CD14-positive monocyte (primary cell): ENCODE data around the gene SLC40A1. TPM values are rescaled to one million over a fixed set of nuclear protein-coding genes. Genes with fewer than 3 reads are reported as not detected.

ENCODE experiments used
- DNase-seq, 3 donors: peaks; one replicate each; pipeline ENCODE4 v3.0.0-alpha.2; 2011 to 2022
- H2AFZ ChIP-seq: 2 replicates; pipeline ENCODE4 v1.6.0; 2012; ENCODE audit warnings: mild to moderate bottlenecking, low read depth, low read length, inconsistent platforms; ENCODE audit not compliant: insufficient read depth, poor library complexity, severe bottlenecking
- H3K27ac ChIP-seq, 2 donors: 1 replicate in 1 of 2; 2 replicates in 1 of 2; pipeline ENCODE4 v1.5.1; 2012 to 2013; ENCODE audit warnings: low read length in 2 of 2, control low read depth in 1 of 2, inconsistent platforms in 1 of 2, low read depth in 1 of 2, mild to moderate bottlenecking in 1 of 2
- H3K27me3 ChIP-seq, 2 donors: one replicate each; pipeline versions ENCODE4 v1.6.0 to v1.6.1; 2011 to 2013; ENCODE audit warnings: low read length in 2 of 2; ENCODE audit not compliant: control insufficient read depth in 2 of 2, insufficient read depth in 2 of 2
- H3K36me3 ChIP-seq, 2 donors: replicated peaks in 1 of 2; 1 replicate in 1 of 2; 2 replicates in 1 of 2; pipeline versions ENCODE4 v1.5.1 to v1.6.1; 2012 to 2013; ENCODE audit warnings: low read length in 2 of 2, control low read depth in 1 of 2, inconsistent platforms in 1 of 2, mild to moderate bottlenecking in 1 of 2; ENCODE audit not compliant: insufficient read depth in 2 of 2, control insufficient read depth in 1 of 2
- H3K4me1 ChIP-seq, 2 donors: 1 replicate in 1 of 2; 2 replicates in 1 of 2; pipeline versions ENCODE4 v1.5.1 to v1.6.1; 2012 to 2013; ENCODE audit warnings: low read length in 2 of 2, control low read depth in 1 of 2, inconsistent platforms in 1 of 2, mild to moderate bottlenecking in 1 of 2, moderate library complexity in 1 of 2; ENCODE audit not compliant: insufficient read depth in 2 of 2, control insufficient read depth in 1 of 2
- H3K4me2 ChIP-seq: replicated peaks from 2 replicates; pipeline ENCODE3; 2012; ENCODE audit warnings: low read length, moderate library complexity, mild to moderate bottlenecking; ENCODE audit not compliant: poor library complexity, severe bottlenecking; ENCODE audit errors: extremely low read depth
- H3K4me3 ChIP-seq, 3 experiments: fragments of 200-600 bp in 1 of 3; sonication (generic) in 1 of 3; replicated peaks in 1 of 3; 1 replicate in 2 of 3; 2 replicates in 1 of 3; pipeline ENCODE4 v1.5.1; 2011 to 2013; ENCODE audit warnings: low read length in 3 of 3, mild to moderate bottlenecking in 3 of 3, control low read depth in 2 of 3, low read depth in 2 of 3, inconsistent platforms in 1 of 3, moderate library complexity in 1 of 3
- H3K79me2 ChIP-seq: 2 replicates; pipeline ENCODE4 v1.6.0; 2012; ENCODE audit warnings: mild to moderate bottlenecking, control low read depth, inconsistent platforms, low read length, moderate library complexity; ENCODE audit not compliant: insufficient read depth
- H3K9ac ChIP-seq: 2 replicates; pipeline ENCODE4 v1.6.0; 2017; ENCODE audit warnings: low read length, mild to moderate bottlenecking; ENCODE audit not compliant: insufficient read depth, poor library complexity, severe bottlenecking
- H3K9me3 ChIP-seq, 2 donors: replicated peaks in 1 of 2; 1 replicate in 1 of 2; 2 replicates in 1 of 2; pipeline versions ENCODE4 v1.5.1 to v1.6.1; 2012 to 2013; ENCODE audit warnings: low read length in 2 of 2, control low read depth in 1 of 2; ENCODE audit not compliant: control insufficient read depth in 1 of 2, insufficient read depth in 1 of 2
- H4K20me1 ChIP-seq: 2 replicates; pipeline ENCODE4 v1.6.0; 2012; ENCODE audit warnings: mild to moderate bottlenecking, low read length, control low read depth, moderate library complexity; ENCODE audit not compliant: insufficient read depth
- H3K27ac Mint-ChIP-seq, 7 donors: one replicate each; pipeline ENCODE4 v1.8.0; 2020; ENCODE audit warnings: mild to moderate bottlenecking in 7 of 7, mixed read lengths in 7 of 7, moderate library complexity in 6 of 7, inconsistent platforms in 2 of 7
- H3K27me3 Mint-ChIP-seq, 3 donors: one replicate each; pipeline ENCODE4 v1.8.0; 2021 to 2022; ENCODE audit warnings: low read depth in 3 of 3, mild to moderate bottlenecking in 3 of 3, mixed read lengths in 3 of 3, moderate library complexity in 3 of 3, inconsistent platforms in 1 of 3
- H3K36me3 Mint-ChIP-seq, 2 donors: one replicate each; pipeline ENCODE4 v1.8.0; 2020; ENCODE audit warnings: mixed read lengths in 2 of 2, inconsistent platforms in 1 of 2, mild to moderate bottlenecking in 1 of 2
- H3K4me1 Mint-ChIP-seq: one replicate; pipeline ENCODE4 v1.8.0; 2020; ENCODE audit warnings: mild to moderate bottlenecking, mixed read lengths
- H3K4me3 Mint-ChIP-seq, 2 donors: one replicate each; pipeline ENCODE4 v1.8.0; 2020; ENCODE audit warnings: mild to moderate bottlenecking in 2 of 2, mixed read lengths in 2 of 2, moderate library complexity in 1 of 2
- H3K9me3 Mint-ChIP-seq, 7 donors: one replicate each; pipeline ENCODE4 v1.8.0; 2020 to 2022; ENCODE audit warnings: mixed read lengths in 7 of 7, mild to moderate bottlenecking in 6 of 7, moderate library complexity in 6 of 7, inconsistent platforms in 2 of 7
- CTCF ChIP-seq: fragments of 200-600 bp; IDR thresholded peaks from one replicate; pipeline ENCODE4 v1.8.0; 2022; ENCODE audit warnings: antibody characterized with exemption, mild to moderate bottlenecking
- WGBS: methylation state at CpG from one replicate; pipeline ENCODE4 v1.1.5; 2013; ENCODE audit warnings: missing lambda C conversion rate; ENCODE audit not compliant: insufficient coverage; 5-methylcytosine and 5-hydroxymethylcytosine counted together
- intact Hi-C, 2 donors: fragments of 100-400 bp; cut with micrococcal nuclease; formaldehyde crosslinking; loops; one replicate each; pipeline versions ENCODE4 v1.15.0 to v1.15.1; 2023
- polyA plus RNA-seq, 3 donors: library from polyadenylated mRNA; depleted of rRNA in 1 of 3; unstranded in 2 of 3; stranded (reverse) in 1 of 3; fragments of 300-500 nt in 2 of 3; fragments of >200 nt in 1 of 3; fragmentation: Illumina TruSeq in 2 of 3; gene quantifications; 1 replicate in 2 of 3; 2 replicates in 1 of 3; pipeline ENCODE4 v1.2.3, GENCODE V29; 2012 to 2021

SLC40A1 gene
- polyA plus RNA-seq, 3 donors = 7.9 to 91.6 (median 90.4) TPM

DNA sequence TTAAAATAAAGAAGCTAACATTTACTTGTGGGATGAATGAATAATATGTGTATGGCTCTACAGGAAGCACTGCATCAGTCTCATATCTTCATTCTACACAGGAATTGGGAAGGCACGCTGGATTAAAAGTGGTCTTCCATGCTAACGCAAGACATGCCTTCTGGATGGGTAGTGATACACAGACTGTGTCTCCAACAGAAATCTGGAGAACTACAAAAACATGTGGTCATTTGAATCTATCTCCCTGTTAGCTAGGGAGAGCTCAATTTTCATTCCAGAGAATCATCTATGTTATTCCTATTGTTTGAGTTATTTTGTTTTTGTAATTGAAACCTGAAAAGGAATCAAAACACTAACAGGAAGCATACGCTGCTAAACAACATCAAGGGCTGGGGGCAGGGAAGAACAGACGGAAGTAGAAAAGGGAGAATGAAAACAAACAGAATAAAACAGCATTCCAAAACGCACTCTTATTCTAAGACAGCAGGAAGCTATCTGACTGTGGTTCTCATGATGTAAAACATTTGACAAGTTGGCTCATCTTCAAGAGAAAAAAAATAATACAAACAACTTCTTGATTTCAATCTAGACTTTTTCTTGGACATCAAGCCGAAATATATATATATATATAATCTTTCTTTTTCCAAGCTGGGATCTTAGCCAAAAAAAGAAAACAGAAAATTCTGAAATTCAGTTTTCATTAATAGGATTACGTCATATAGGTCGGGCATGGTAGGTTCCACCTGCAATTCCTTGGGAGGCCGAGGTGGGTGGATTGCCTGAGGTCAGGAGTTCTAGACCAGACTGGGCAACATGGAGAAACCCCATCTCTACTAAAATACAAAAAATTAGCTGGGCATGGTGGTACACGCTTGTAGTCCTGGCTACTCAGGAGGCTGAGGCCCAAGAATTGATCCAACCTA is 49.2 kb upstream of the SLC40A1 start:
- H3K4me3 Mint-ChIP-seq = no peak overlapping the region
- H3K4me2 ChIP-seq = no peak overlapping the region
- no peaks in the 10 kb centered on the region for H3K9me3 ChIP-seq
- DNase-seq = no peak
- peaks cover 0 to 2% (median 0%) of the 10 kb centered on the region in 3 donors for H3K27me3 Mint-ChIP-seq
- no peak overlapping the region for H3K9ac ChIP-seq
- TF ChIP-seq CTCF = no peak
- H3K27ac ChIP-seq = no peak overlapping the region
- no peaks in the 10 kb centered on the region for H3K4me1 Mint-ChIP-seq
- H3K27ac Mint-ChIP-seq = no peak overlapping the region
- WGBS = 83% methylated on average over 3 of the region's 10 CpGs
- no peaks in the 10 kb centered on the region for H3K79me2 ChIP-seq
- no peak overlapping the region for H3K4me3 ChIP-seq
- no peaks in the 10 kb centered on the region for H3K36me3 Mint-ChIP-seq
- H3K4me1 ChIP-seq = no peaks in the 10 kb centered on the region
- H3K36me3 ChIP-seq = no peaks in the 10 kb centered on the region
- no peaks in the 10 kb centered on the region for H3K9me3 Mint-ChIP-seq
- no peak overlapping the region for H2AFZ ChIP-seq
- H3K27me3 ChIP-seq = no peaks in the 10 kb centered on the region
- intact Hi-C loops = no loop called here
- H4K20me1 ChIP-seq = no peaks in the 10 kb centered on the region

DNA sequence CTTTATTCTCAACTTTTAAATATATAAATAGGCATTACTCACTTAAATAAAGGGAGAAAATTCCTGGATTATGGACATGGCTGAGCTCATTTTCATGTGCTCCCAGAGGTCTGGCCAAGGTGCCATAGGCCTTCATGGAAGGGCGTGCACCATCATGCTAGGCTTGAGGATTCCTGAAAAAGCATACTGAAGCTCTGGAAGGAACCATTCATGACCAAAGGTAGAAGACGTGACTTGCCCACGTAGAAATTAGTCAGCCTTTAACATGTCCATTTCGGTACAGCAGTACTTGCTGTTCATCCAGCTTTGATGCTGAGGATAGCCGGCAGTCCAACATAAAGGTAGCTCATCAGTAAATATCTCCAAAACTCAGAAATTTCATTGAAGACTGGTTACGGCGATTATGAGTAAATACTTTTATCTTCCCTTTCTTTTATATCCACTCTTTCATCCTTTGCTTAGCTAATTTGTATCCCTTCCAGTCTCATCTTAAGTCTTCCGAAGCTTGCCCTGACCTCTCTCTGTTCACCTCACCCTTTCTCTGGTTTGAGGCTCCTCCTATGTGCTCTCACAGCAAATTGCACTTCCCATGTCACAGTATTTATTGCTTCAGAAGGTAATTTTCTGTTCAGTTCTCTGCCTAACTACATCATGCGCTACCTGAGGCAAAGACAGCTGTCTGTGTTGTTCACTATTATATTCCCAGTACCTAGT is 48.4 kb upstream of the SLC40A1 start:
- Mint-ChIP-seq H3K27ac (no peak overlapping the region), H3K4me1 (no peaks in the 10 kb centered on the region), H3K9me3 (no peaks in the 10 kb centered on the region), H3K27me3 (peaks cover 0 to 4% (median 0%) of the 10 kb centered on the region in 3 donors), H3K36me3 (no peaks in the 10 kb centered on the region), H3K4me3 (no peak overlapping the region)
- Histone ChIP-seq H3K4me3 (no peak overlapping the region), H3K4me2 (no peak overlapping the region), H4K20me1 (no peaks in the 10 kb centered on the region), H3K9ac (no peak overlapping the region), H3K27me3 (no peaks in the 10 kb centered on the region), H3K27ac (no peak overlapping the region), H3K79me2 (no peaks in the 10 kb centered on the region), H3K36me3 (no peaks in the 10 kb centered on the region), H3K9me3 (no peaks in the 10 kb centered on the region), H3K4me1 (no peaks in the 10 kb centered on the region), H2AFZ (no peak overlapping the region)
- no peak for TF ChIP-seq CTCF
- 98% methylated on average over 7 of the region's 9 CpGs for WGBS
- intact Hi-C loops = no loop called here
- no peak for DNase-seq
